PC-3 (cell line): ENCODE results near the gene PLLP. TPM values are rescaled to one million over a fixed set of nuclear protein-coding genes. Genes with fewer than 3 reads are reported as not detected.

Experiments used
- ATAC-seq: fragments of 200-7000 bp; cut with Tn5 transposase; 2 replicates; pipeline ENCODE4 v1.9.1; 2020; ENCODE audit warnings: mild to moderate bottlenecking, moderate library complexity
- BruUV-seq: library from RNA; stranded (reverse); fragments of 400-500 nt; replicated peaks from 2 replicates; lab custom pipeline; 2021; lab: Mats Ljungman, UMichigan
- CTCF ChIA-PET: fragments of 300-600 bp; sonication (Branson Sonifier 250); formaldehyde crosslinking; loops from one replicate; lab custom pipeline; 2022; ENCODE audit warnings: antibody characterized with exemption; lab: Charles Lee
- POLR2A ChIA-PET: fragments of 300-600 bp; sonication (Branson Sonifier 250); formaldehyde crosslinking; loops from one replicate; lab custom pipeline; 2022; ENCODE audit warnings: antibody characterized with exemption; ENCODE audit not compliant: unreplicated experiment; lab: Charles Lee
- DNase-seq: peaks from one replicate; pipeline ENCODE4 v3.0.0-alpha.2; 2015
- H2AFZ ChIP-seq: fragments of 300-600 bp; sonication (generic); 2 replicates; pipeline ENCODE4 v1.6.0; 2016; ENCODE audit warnings: antibody characterized with exemption, low read length
- H3F3A ChIP-seq: fragments of 300-600 bp; sonication (generic); one replicate; pipeline ENCODE4 v1.6.0; 2017; ENCODE audit warnings: antibody characterized with exemption, low read length, control low read depth, mild to moderate bottlenecking; ENCODE audit not compliant: unreplicated experiment
- H3K27ac ChIP-seq: fragments of 300-600 bp; sonication (generic); 2 replicates; pipeline ENCODE4 v1.5.1; 2016; ENCODE audit warnings: mild to moderate bottlenecking, low read length
- H3K27me3 ChIP-seq: fragments of 300-600 bp; sonication (generic); 2 replicates; pipeline ENCODE4 v1.6.1; 2016; ENCODE audit warnings: low read length, mixed read lengths
- H3K36me3 ChIP-seq: fragments of 300-600 bp; sonication (generic); 2 replicates; pipeline ENCODE4 v1.6.1; 2016; ENCODE audit warnings: low read depth, mixed run types, low read length, mixed read lengths
- H3K4me1 ChIP-seq: fragments of 300-600 bp; sonication (generic); 2 replicates; pipeline ENCODE4 v1.5.1; 2016; ENCODE audit warnings: low read length; ENCODE audit not compliant: insufficient read depth
- H3K4me2 ChIP-seq: fragments of 300-600 bp; sonication (generic); 2 replicates; pipeline ENCODE4 v1.6.0; 2016; ENCODE audit warnings: low read length
- H3K4me3 ChIP-seq: fragments of 300-600 bp; sonication (generic); 2 replicates; pipeline ENCODE4 v1.5.1; 2016; ENCODE audit warnings: mild to moderate bottlenecking, low read length, mixed read lengths
- H3K79me2 ChIP-seq: fragments of 300-600 bp; sonication (generic); 2 replicates; pipeline ENCODE4 v1.6.1; 2017; ENCODE audit warnings: low read length, mixed read lengths
- H3K9ac ChIP-seq: fragments of 300-600 bp; sonication (generic); 2 replicates; pipeline ENCODE4 v1.6.0; 2016; ENCODE audit warnings: mild to moderate bottlenecking, low read length
- H3K9me2 ChIP-seq: fragments of 300-600 bp; sonication (generic); replicated peaks from 2 replicates; pipeline ENCODE4 v1.6.1; 2016; ENCODE audit warnings: mixed run types, low read length, mixed read lengths
- H3K9me3 ChIP-seq: fragments of 300-600 bp; sonication (generic); 2 replicates; pipeline ENCODE4 v1.6.1; 2016; ENCODE audit warnings: low read length, mixed read lengths
- H4K20me1 ChIP-seq: fragments of 300-600 bp; sonication (generic); 2 replicates; pipeline ENCODE4 v1.6.1; 2016; ENCODE audit warnings: low read length, mixed read lengths
- EZH2 ChIP-seq: fragments of 300-600 bp; sonication (generic); IDR thresholded peaks from one replicate; pipeline ENCODE4 v1.6.1; 2017; ENCODE audit warnings: antibody characterized with exemption, mild to moderate bottlenecking, low read length; ENCODE audit not compliant: unreplicated experiment
- EZH2phosphoT487 ChIP-seq: fragments of 300-600 bp; sonication (generic); IDR thresholded peaks from 2 replicates; pipeline ENCODE4 v1.6.1; 2018; ENCODE audit warnings: mild to moderate bottlenecking, antibody characterized with exemption, low read length, borderline replicate concordance
- intact Hi-C: fragments of 100-400 bp; cut with micrococcal nuclease; formaldehyde crosslinking; loops from 2 replicates; pipeline ENCODE4 v1.9.0; 2023
- total RNA-seq: library from RNA; depleted of rRNA; stranded (reverse); fragments of >200 nt; gene quantifications from 2 replicates; pipeline ENCODE4 v1.2.3, GENCODE V29; 2014
- TF ChIP-seq, protein P1 (sequence below): fragments of 300-600 bp; sonication (generic); conservative IDR thresholded peaks from 2 replicates; pipeline ENCODE4 v1.5.1; 2017; ENCODE audit warnings: antibody characterized with exemption, low read depth, mild to moderate bottlenecking, low read length

PLLP gene
- total RNA-seq, 1 experiment from 2014 or later: 1.6 TPM

GRCh38 chr16:57319646-57320045 lies 35.2 kb upstream of the PLLP start:
- H3K4me3 ChIP-seq: no peak overlapping the region
- no TSS peak for BruUV-seq
- H3K4me1 ChIP-seq: peaks cover 13% of the 10 kb centered on the region
- no peaks in the 10 kb centered on the region for H3K79me2 ChIP-seq
- TF ChIP-seq, protein P1, sequence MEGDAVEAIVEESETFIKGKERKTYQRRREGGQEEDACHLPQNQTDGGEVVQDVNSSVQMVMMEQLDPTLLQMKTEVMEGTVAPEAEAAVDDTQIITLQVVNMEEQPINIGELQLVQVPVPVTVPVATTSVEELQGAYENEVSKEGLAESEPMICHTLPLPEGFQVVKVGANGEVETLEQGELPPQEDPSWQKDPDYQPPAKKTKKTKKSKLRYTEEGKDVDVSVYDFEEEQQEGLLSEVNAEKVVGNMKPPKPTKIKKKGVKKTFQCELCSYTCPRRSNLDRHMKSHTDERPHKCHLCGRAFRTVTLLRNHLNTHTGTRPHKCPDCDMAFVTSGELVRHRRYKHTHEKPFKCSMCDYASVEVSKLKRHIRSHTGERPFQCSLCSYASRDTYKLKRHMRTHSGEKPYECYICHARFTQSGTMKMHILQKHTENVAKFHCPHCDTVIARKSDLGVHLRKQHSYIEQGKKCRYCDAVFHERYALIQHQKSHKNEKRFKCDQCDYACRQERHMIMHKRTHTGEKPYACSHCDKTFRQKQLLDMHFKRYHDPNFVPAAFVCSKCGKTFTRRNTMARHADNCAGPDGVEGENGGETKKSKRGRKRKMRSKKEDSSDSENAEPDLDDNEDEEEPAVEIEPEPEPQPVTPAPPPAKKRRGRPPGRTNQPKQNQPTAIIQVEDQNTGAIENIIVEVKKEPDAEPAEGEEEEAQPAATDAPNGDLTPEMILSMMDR: no peak
- TF ChIP-seq EZH2phosphoT487: no peak
- TF ChIP-seq EZH2: no peak
- no peaks in the 10 kb centered on the region for H3K9me3 ChIP-seq
- ChIA-PET POLR2A (no interaction called here), CTCF (no interaction called here)
- H3F3A ChIP-seq: no peaks in the 10 kb centered on the region
- H3K27me3 ChIP-seq: no peaks in the 10 kb centered on the region
- no peak for ATAC-seq
- no peak for DNase-seq
- no peaks in the 10 kb centered on the region for H4K20me1 ChIP-seq
- no peaks in the 10 kb centered on the region for H3K36me3 ChIP-seq
- no peak overlapping the region for H3K9ac ChIP-seq
- H3K4me2 ChIP-seq: no peak overlapping the region
- no peaks in the 10 kb centered on the region for H3K9me2 ChIP-seq
- intact Hi-C loops: no loop called here
- H3K27ac ChIP-seq: no peak overlapping the region
- H2AFZ ChIP-seq: no peak overlapping the region

- H3K9me2 ChIP-seq: no peaks in the 10 kb centered on the region
- H3K4me2 ChIP-seq: no peak overlapping the region
- no peak overlapping the region for H2AFZ ChIP-seq
- H3F3A ChIP-seq: no peaks in the 10 kb centered on the region
- no peaks in the 10 kb centered on the region for H3K36me3 ChIP-seq
- no peak overlapping the region for H3K27ac ChIP-seq
- peaks cover 18% of the 10 kb centered on the region for H3K4me1 ChIP-seq
- H3K27me3 ChIP-seq: no peaks in the 10 kb centered on the region
- ChIA-PET POLR2A (no interaction called here), CTCF (no interaction called here)
- H3K4me3 ChIP-seq: no peak overlapping the region
- BruUV-seq: no TSS peak
- H3K79me2 ChIP-seq: no peaks in the 10 kb centered on the region
- H4K20me1 ChIP-seq: no peaks in the 10 kb centered on the region
- DNase-seq (no peak), ATAC-seq (no peak)
- TF ChIP-seq EZH2 (no peak), EZH2phosphoT487 (no peak)
- TF ChIP-seq, protein P1: no peak
- H3K9ac ChIP-seq: no peak overlapping the region
- no peaks in the 10 kb centered on the region for H3K9me3 ChIP-seq
- intact Hi-C loops: no loop called here
Observed at GRCh38 chr16:57318240-57318970, 33.9 kb upstream of the PLLP start.
